VCaP (cell line): ENCODE data around the gene PPCDC.

Source experiments
- H3K27ac ChIP-seq: fragments of 450-650 bp; 2 replicates; pipeline ENCODE4 v1.5.1; 2017
- TF ChIP-seq, protein P1 (sequence below): fragments of 450-650 bp; conservative IDR thresholded peaks from 2 replicates; pipeline ENCODE4 v1.5.1; 2017; ENCODE audit warnings: mild to moderate bottlenecking, moderate library complexity

PPCDC gene

DNA sequence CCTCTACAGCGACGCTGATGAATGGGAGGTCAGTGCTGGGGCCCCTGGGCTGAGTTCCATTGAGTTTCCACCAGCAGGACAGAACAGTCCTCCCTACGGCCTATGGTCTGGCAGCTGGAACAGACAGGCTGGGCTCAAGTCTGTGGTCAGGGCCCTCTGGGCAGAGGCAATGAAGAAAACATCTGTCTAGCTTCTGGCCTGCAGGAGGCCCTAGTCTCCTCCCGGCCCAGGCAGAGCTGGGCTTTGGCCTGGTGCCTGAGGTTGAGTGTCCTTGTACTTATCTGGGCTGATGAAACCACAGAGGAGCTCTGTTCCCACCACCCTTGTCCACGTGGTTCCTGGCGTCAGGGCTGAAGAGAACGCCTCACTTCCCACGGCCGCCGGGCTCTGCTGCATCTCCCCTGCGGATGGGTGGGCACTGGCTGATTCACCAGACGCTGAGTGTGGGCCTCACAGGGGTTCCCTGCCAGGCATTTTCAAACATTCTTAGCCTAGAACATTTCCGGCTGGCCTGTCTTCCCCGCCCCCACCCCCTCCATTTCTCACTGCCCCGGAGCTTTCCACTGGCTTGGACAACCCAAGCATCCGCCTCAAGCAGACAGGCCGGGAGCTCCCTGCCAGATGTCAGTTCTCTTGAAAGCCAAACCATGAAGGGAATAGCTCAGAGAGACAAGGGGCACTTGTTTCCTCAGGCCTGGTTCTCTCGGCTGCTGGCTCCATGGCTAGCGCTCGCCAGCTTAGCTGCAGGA is 20.3 kb downstream of the PPCDC start:
- peak overlapping the region; percentile 7; the same call in 1 of the 2 replicates for H3K27ac ChIP-seq
- TF ChIP-seq, protein P1, sequence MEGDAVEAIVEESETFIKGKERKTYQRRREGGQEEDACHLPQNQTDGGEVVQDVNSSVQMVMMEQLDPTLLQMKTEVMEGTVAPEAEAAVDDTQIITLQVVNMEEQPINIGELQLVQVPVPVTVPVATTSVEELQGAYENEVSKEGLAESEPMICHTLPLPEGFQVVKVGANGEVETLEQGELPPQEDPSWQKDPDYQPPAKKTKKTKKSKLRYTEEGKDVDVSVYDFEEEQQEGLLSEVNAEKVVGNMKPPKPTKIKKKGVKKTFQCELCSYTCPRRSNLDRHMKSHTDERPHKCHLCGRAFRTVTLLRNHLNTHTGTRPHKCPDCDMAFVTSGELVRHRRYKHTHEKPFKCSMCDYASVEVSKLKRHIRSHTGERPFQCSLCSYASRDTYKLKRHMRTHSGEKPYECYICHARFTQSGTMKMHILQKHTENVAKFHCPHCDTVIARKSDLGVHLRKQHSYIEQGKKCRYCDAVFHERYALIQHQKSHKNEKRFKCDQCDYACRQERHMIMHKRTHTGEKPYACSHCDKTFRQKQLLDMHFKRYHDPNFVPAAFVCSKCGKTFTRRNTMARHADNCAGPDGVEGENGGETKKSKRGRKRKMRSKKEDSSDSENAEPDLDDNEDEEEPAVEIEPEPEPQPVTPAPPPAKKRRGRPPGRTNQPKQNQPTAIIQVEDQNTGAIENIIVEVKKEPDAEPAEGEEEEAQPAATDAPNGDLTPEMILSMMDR = no peak

GRCh38 chr15:75044258-75044878 is 21.0 kb downstream of the PPCDC start:
- H3K27ac ChIP-seq = no peak overlapping the region
- TF ChIP-seq, protein P1 = no peak

DNA sequence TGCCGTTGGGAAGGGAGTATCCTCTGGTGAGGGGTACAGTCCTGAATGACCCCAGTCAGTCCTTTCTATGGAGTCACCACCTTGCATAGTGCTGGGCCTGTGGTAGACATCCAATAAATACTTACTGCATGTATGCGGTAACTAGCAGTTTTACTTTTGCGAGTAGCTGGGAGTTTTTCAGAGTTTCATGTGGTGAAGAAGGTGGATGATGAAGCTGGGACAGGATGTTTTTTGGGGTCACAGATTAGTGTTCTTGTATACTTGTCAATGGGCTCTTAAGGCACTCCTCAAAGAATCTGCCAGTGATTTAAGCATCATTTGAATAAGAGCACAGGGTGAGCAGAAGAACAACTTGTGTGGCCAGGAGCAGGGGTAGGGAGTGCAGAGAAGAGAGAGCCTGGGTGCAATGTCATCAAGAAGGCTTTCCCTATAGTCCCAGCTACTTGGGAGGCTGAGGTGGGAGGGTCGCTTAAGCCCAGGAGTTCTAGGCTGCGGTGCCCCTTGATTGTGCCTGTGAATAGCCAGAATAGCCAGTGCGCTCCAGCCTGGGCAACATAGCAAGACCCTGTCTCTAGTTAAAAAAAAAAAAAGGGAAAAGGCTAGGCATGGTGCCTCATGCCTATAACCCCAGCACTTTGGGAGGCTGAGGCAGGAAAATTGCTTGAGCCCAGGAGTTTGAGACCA is 22.1 kb downstream of the PPCDC start:
- H3K27ac ChIP-seq = peak overlapping the region; percentile 86
- TF ChIP-seq, protein P1 = no peak

GRCh38 chr15:75048394-75048793 is 25.0 kb downstream of the PPCDC start:
- TF ChIP-seq, protein P1 = no peak
- H3K27ac ChIP-seq = peak overlapping the region; percentile 42; the same call in 1 of the 2 replicates

DNA sequence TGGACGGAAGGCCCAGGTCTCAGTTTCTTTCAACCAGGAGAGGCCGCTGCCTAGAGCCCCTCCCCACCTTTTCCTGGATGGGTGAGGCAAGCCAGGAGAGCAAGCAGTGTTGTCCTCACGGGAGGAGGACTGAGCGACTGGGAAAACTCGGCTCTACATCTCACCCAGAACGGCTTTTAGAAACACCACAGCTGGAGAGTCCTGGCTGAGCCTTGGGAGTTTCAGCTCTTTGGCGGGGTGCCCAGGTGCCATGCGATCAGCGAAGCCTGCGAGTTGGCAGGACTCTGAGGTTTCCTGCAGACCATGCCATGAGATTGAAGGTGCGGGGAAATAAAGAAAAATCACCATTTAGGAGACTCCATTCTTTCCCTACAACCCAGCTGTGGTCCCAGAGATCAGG is 26.0 kb downstream of the PPCDC start:
- H3K27ac ChIP-seq = peak overlapping the region; percentile 42
- TF ChIP-seq, protein P1 = no peak

DNA sequence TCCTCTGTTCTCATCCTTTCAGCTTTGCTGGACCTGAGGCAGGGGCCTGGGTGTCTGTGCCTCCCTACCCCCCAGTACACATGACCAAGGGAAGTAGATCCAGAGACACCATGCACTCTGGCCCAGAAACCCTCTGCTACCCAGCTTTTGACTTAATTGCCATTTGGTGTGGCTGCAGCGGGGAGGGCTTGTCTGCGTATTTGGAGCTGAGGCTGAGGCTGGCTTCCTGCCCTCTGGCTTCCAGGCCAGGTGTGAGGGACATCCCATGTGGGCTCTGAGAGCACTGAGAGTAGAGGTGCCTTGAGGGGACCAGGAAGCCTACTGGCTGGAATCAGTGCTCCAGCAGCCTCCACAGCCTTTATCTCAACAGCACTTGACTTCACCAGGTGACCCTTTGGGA is 26.9 kb downstream of the PPCDC start:
- H3K27ac ChIP-seq = no peak overlapping the region
- TF ChIP-seq, protein P1 = no peak

GRCh38 chr15:75051191-75051608 is 27.8 kb downstream of the PPCDC start:
- TF ChIP-seq, protein P1 = no peak
- no peak overlapping the region for H3K27ac ChIP-seq
